A549 (cell line): ENCODE data around the gene XDH.

Experiments used
- CEBPB ChIP-seq, 2 experiments: fragments of >200 bp in 1 of 2; sonication (Bioruptor Twin) in 1 of 2; formaldehyde crosslinking in 1 of 2; IDR thresholded peaks; 2 replicates each; pipeline ENCODE4 v1.6.1; 2012 to 2016
- CHD2 ChIP-seq: fragments of 150-350 bp; IDR thresholded peaks from 2 replicates; pipeline ENCODE4 v1.6.1; 2014; ENCODE audit warnings: low read length; ENCODE audit not compliant: partially characterized antibody
- HOXB5 ChIP-seq: fragments of 250-450 bp; sonication (Bioruptor Pico); IDR thresholded peaks from 2 replicates; pipeline ENCODE4 v1.5.0; 2020; ENCODE audit warnings: mild to moderate bottlenecking, moderate library complexity
- JUN ChIP-seq, 2 experiments: fragments of >200 bp; sonication (Bioruptor Twin); formaldehyde crosslinking; IDR thresholded peaks; 2 replicates in 1 of 2; 3 replicates in 1 of 2; pipeline ENCODE4 v1.6.1; 2016 to 2017
- JUNB ChIP-seq: fragments of >200 bp; sonication (Bioruptor Twin); formaldehyde crosslinking; IDR thresholded peaks from 2 replicates; pipeline ENCODE4 v1.6.1; 2016
- POLR2A ChIP-seq: IDR thresholded peaks from 2 replicates; pipeline ENCODE4 v1.6.1; 2012; ENCODE audit warnings: mild to moderate bottlenecking, low read length
- RAD21 ChIP-seq, 2 experiments: fragments of >200 bp in 1 of 2; sonication (Bioruptor Twin) in 1 of 2; formaldehyde crosslinking in 1 of 2; IDR thresholded peaks in 1 of 2; conservative IDR thresholded peaks in 1 of 2; 2 replicates in 1 of 2; 3 replicates in 1 of 2; pipeline ENCODE4 v1.6.1; 2012 to 2018; ENCODE audit warnings: inconsistent platforms in 1 of 2
- RCOR1 ChIP-seq: fragments of 150-350 bp; IDR thresholded peaks from 2 replicates; pipeline ENCODE4 v1.6.1; 2014; ENCODE audit warnings: antibody characterized with exemption, low read length, low read depth
- RNF2 ChIP-seq: fragments of 200-600 bp; sonication (generic); IDR thresholded peaks from 2 replicates; pipeline ENCODE4 v1.6.1; 2016; ENCODE audit warnings: low read depth, mild to moderate bottlenecking, antibody characterized with exemption, moderate library complexity, borderline replicate concordance
- TFCP2L1 ChIP-seq: fragments of 250-450 bp; sonication (Bioruptor Pico); IDR thresholded peaks from 2 replicates; pipeline ENCODE4 v1.5.0; 2021; ENCODE audit warnings: mild to moderate bottlenecking
- TF ChIP-seq, protein P1 (sequence below): fragments of >200 bp; sonication (Bioruptor Twin); formaldehyde crosslinking; IDR thresholded peaks from 3 replicates; pipeline ENCODE4 v1.5.1; 2016
- TF ChIP-seq, protein P2 (sequence below): fragments of >200 bp; sonication (Bioruptor Twin); formaldehyde crosslinking; IDR thresholded peaks from 3 replicates; pipeline ENCODE4 v1.6.1; 2016
- TF ChIP-seq, protein P3 (sequence below): fragments of 200-600 bp; sonication (generic); IDR thresholded peaks from 2 replicates; pipeline ENCODE4 v1.6.1; 2016; ENCODE audit warnings: antibody characterized with exemption, mild to moderate bottlenecking, moderate library complexity
- TF ChIP-seq, protein P4 (sequence below): fragments of 450-650 bp; IDR thresholded peaks from 2 replicates; pipeline ENCODE4 v1.6.1; 2014; ENCODE audit warnings: antibody characterized with exemption

DNA sequence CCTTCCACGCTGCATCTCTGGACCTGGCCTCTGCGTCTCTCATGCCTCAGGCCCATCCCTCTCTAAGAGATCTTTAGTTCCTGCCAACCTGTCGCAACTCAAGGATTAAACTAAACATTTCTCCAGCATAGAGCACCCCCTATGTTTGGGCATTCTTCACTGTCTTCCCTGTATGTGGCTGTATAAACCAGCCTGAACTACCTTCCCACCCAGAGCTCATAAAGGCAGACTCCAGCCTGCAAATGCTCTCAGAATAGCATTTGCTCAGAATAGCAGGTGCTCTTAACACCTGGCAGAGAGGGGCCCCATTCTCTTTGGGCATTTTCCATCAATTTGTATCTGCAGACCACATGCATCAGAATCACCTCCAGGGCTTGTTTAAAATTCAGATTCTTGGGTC lies 97.1 kb downstream of the XDH start:
- TF ChIP-seq RNF2 (no peak), RCOR1 (no peak), CEBPB (IDR thresholded peaks at IDR 0.05) (no peak), HOXB5 (CRISPR knock-in tag) (no peak), RAD21 (conservative IDR thresholded peaks at IDR 0.05 in 1 of 2, IDR thresholded peaks at IDR 0.05 in 1 of 2) (no peak), CHD2 (no peak), JUNB (no peak), POLR2A (no peak), TFCP2L1 (CRISPR knock-in tag) (no peak), JUN (IDR thresholded peaks at IDR 0.05) (no peak)
- TF ChIP-seq, protein P1, sequence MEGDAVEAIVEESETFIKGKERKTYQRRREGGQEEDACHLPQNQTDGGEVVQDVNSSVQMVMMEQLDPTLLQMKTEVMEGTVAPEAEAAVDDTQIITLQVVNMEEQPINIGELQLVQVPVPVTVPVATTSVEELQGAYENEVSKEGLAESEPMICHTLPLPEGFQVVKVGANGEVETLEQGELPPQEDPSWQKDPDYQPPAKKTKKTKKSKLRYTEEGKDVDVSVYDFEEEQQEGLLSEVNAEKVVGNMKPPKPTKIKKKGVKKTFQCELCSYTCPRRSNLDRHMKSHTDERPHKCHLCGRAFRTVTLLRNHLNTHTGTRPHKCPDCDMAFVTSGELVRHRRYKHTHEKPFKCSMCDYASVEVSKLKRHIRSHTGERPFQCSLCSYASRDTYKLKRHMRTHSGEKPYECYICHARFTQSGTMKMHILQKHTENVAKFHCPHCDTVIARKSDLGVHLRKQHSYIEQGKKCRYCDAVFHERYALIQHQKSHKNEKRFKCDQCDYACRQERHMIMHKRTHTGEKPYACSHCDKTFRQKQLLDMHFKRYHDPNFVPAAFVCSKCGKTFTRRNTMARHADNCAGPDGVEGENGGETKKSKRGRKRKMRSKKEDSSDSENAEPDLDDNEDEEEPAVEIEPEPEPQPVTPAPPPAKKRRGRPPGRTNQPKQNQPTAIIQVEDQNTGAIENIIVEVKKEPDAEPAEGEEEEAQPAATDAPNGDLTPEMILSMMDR, result no peak
- TF ChIP-seq, protein P2, sequence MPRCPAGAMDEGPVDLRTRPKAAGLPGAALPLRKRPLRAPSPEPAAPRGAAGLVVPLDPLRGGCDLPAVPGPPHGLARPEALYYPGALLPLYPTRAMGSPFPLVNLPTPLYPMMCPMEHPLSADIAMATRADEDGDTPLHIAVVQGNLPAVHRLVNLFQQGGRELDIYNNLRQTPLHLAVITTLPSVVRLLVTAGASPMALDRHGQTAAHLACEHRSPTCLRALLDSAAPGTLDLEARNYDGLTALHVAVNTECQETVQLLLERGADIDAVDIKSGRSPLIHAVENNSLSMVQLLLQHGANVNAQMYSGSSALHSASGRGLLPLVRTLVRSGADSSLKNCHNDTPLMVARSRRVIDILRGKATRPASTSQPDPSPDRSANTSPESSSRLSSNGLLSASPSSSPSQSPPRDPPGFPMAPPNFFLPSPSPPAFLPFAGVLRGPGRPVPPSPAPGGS, result no peak
- TF ChIP-seq, protein P3, sequence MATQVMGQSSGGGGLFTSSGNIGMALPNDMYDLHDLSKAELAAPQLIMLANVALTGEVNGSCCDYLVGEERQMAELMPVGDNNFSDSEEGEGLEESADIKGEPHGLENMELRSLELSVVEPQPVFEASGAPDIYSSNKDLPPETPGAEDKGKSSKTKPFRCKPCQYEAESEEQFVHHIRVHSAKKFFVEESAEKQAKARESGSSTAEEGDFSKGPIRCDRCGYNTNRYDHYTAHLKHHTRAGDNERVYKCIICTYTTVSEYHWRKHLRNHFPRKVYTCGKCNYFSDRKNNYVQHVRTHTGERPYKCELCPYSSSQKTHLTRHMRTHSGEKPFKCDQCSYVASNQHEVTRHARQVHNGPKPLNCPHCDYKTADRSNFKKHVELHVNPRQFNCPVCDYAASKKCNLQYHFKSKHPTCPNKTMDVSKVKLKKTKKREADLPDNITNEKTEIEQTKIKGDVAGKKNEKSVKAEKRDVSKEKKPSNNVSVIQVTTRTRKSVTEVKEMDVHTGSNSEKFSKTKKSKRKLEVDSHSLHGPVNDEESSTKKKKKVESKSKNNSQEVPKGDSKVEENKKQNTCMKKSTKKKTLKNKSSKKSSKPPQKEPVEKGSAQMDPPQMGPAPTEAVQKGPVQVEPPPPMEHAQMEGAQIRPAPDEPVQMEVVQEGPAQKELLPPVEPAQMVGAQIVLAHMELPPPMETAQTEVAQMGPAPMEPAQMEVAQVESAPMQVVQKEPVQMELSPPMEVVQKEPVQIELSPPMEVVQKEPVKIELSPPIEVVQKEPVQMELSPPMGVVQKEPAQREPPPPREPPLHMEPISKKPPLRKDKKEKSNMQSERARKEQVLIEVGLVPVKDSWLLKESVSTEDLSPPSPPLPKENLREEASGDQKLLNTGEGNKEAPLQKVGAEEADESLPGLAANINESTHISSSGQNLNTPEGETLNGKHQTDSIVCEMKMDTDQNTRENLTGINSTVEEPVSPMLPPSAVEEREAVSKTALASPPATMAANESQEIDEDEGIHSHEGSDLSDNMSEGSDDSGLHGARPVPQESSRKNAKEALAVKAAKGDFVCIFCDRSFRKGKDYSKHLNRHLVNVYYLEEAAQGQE, result no peak
- TF ChIP-seq, protein P4, sequence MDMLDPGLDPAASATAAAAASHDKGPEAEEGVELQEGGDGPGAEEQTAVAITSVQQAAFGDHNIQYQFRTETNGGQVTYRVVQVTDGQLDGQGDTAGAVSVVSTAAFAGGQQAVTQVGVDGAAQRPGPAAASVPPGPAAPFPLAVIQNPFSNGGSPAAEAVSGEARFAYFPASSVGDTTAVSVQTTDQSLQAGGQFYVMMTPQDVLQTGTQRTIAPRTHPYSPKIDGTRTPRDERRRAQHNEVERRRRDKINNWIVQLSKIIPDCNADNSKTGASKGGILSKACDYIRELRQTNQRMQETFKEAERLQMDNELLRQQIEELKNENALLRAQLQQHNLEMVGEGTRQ, result no peak
